NCI-H1930 (cell line): Measurements from ENCODE around the gene FBXW12.
"Not testable (repeated sequence)": the region's sequence is repeated elsewhere in the genome, so short reads cannot be mapped to it uniquely, and the experiment has no call there.

ENCODE experiments used
- DNase-seq, 2 experiments: peaks; one replicate each; lab custom pipeline; 2025; lab: John Stamatoyannopoulos, UW

The FBXW12 gene, protein sequence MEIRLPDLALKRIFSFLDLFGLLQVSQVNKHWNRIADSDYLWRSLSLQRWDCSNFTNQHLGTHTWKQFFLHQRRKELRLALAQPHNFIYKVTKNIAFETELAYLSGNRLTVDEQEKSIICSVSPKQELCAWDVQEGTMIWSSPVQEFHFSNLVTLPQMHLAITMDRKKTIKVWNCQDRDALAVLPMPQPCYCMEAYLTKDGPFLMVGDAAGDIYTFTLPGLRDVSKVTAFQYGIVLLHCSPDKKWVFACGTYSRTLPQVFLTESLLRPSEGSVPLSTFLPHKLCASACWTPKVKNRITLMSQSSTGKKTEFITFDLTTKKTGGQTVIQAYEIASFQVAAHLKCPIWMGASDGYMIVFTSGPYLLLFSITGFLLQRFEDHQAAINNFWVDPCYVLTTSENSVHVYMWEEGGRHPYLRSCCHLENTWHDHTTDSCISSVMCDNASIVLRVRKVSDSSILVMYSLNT

DNA sequence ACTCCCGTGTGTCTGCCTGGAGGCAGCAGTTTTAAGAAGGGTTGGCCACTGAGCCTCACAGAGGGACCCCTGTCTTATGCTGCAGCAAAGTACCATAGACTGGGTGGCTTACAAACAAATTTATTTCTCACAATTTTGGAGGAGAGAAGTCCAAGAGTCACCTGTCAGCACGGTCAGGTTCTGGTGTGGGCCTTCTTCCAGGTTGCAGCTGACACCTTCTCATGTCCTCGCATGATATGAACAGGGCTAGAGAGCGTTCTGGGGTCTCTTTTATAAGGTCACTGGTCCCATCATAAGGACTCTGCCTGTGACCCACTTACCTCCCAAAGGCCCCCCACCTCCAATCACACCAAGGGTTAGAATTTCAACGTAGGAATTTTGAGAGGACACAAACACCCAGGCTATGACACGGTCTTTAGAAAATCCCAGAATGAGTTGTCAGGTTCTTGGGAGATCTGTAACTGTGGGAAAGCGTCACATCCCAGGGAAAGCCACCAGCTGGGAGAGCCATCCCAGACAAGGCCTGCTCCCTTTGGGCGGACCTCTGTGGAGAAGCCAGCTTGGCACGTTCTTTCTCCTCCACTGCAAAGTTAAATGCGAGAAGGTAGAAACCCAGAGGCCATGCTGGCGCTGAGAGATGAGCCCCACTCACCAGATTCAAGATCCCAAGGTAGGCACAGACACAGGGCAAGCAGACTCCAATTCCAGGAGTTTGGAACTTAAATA, at the start of gene FBXW12:
FBXW12 (plus strand) TSS at position 569 of the 726 bp plus-strand sequence. CDS start 549 bp downstream, outside the sequence.
- DNase-seq, result no peak

DNA sequence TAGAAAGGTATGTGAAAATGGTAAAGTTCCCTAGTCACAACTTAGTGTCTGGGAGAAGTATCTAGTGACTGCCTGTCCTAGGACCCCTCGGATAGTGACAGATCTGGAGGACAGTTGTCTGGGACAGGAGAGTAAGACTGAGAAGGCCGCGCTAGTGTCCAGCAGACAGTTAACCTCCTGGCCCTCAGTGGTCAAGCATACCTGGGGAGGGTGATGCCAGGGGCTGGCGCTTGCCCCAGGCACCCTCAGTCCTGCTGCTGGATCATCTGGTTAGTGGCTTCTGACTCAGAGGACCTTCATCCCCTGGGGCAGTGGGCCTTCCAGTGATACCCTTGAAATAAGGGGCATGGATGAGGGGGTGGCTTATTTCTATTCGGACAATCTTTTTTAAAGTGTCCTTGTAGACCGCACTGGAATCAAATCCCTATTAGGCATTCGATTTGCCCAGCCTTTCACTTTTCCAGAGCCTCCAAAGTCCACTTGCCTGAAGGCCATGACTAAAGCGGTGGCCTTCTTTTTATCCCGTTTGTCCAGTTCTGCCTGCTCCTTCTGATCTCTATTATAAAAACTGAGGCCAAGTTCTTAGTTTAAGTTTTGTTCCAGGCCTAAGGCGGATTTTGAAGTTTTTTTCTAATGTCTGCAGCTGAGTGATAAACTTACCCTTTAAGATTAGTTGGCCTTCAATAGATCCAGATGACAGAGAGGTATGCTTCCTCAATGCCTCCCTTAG, 40.1 kb upstream of the FBXW12 start:
- DNase-seq, result not testable (repeated sequence)

DNA sequence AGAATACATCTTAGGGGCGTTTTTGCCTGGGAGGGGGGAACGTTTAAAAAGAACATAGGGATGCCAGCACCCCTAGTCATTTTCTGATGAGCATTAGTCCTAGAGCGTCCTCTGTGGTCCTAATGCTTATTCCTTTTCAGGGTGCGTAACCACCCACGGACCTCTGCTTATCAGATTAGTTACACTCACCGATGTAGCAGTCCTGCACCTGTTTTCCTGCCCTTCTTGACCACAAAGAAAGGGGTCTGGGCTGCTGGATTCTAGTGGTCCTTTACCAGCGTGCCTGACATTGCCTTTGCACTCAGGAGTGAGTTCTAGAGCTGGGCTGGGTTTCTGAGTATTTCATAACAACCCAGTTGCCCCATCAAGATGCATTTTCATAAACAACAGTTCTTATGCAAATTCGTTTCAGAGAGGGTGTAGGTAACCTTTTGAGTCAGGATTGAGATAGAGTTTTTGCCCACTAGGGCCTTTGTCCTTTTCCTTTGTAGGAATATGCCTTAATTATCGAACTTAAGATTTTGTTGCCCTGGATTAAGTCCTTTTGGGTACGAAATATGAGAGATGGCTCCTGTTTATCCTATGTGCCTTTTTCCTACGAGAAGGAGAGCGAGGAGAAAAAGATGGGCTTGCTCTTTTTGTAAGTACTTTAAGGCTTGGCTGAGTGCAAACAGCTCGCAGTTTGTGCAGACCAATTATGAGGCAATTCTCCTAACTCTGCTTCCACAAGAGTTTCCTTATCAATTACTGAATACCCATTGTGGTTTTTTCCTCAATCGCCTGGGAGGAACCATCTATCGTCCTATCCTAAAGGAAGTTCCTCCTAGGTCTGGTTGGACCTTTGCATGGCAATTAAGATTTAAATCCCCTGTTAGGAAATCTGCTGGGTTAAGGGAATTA, 38.4 kb upstream of the FBXW12 start, which contains the start of gene SPINK8:
SPINK8 (minus strand) TSS at position 316 of the 900 bp plus-strand sequence. CDS start 5,320 bp downstream, outside the sequence.
- DNase-seq, result not testable (repeated sequence)

DNA sequence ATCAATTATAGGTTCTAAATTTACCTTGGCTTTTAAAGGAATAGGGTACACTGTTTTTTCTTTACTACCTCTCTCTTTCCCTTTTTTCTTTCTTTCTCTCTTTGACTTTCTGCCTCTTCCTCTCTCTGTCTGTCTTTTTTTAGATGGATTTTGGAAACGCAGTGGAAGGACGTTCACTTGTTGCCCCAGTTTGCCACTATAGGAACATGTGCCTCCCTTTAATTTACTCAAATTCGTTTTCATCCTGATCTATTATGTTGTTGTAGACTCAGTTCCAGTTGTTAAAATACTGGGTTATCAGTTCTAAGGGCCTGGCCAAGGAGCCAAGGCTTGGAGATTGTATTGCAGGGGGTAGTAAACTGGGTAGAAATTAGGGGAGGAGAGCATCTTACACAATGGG, 37.4 kb upstream of the FBXW12 start:
- no peak for DNase-seq

DNA sequence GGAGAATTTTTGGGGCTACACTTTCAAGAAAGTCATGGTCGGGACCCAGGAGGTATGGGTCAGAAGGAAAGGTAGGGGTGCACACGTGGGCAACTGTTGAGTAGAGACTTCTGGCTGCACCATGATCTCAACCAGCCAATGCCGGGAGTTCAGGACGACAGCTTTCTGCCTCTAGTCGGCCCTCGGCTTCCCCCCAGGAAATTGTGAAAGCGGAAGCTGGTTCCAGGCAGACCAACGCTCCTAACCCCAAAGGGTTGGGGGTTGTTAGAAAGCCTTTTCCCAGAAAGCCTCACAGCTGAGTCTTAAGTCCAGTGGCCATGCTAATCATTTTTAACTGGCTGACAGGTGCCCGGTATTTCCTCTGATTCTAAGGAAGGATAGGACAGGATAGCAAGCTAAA, 36.7 kb upstream of the FBXW12 start:
- DNase-seq, result not testable (repeated sequence)

DNA sequence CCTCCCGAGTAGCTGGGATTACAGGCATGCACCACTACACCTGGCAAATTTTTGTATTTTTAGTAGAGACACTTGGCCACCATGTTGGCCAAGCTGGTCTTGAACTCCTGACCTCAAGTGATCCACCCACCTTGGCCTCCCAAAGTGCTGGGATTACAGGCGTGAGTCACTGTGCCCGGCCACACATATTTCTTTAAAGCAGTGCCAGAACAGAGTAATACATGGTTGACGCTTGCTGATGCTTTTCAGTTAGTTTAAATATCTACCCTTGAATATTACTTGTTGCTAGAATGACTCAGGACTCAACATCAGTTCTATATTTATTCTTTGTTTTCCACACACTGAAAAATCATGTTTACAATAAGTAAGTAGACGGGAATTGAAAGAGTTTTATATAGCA, 34.5 kb upstream of the FBXW12 start:
- not testable (repeated sequence) for DNase-seq

DNA sequence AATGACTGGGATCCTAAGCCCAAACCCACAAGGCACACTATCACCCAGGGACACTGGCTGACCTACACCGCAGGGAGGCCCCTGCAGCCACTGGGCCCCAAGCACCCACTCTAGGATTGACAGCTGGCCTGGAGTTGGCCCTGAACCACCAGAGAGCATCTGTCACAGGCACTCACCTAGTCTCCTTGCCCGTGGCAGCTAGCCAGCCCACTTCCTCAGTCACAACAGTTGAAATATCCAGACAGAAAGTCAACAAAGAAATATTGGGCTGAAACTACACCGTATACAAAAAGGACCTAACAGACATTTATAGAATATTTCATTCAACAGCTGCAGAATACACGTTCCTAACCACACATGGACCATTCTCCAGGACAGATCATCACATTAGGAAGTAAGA, 33.4 kb upstream of the FBXW12 start:
- DNase-seq, result no peak

DNA sequence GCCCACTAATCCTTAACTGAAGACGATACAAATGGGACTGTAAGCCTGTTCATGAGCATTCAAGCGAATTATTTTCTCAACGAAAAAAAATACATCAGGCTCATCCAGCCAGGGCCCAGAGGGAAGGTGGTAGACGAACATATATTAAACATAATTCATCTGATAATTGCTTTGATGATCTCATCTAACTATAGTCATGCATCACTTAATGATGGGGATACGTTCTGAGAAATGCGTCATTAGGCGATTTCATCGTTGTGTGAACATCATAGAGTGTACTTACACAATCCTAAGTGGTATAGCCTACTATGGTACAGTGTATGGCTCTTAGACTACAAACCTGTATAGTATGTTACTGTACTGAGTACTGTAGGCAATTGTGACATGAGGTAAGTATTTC, 28.6 kb upstream of the FBXW12 start:
- no peak for DNase-seq

DNA sequence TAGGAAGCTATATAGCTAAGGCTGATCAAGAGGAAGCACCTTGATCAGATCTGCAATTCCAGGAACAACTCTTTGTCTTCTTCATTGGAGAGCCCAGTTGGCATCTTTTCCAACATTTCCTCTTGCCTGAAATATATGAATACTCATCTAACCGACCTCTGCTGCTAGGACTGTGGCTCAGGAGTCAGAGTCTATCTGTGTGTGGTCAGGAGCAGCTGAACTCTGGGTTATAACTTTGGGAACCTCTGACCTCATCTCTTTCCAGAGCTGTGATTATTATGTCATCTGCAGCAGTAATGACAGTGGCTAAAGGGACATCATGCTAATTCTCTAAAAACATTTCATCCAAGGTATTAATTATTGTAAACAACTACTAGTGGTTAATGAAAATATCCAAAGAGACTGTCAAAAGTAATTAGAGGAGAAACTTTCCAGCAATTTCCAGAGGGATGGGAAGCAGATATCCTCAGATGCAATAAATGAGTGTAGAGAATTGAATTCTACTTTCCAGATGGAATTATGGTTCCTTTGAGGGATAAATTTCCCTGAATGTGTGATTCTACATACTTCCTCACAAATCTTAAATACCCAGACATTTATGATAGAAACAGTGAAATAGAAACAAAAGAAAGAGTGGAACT, 27.0 kb upstream of the FBXW12 start:
- no peak for DNase-seq

DNA sequence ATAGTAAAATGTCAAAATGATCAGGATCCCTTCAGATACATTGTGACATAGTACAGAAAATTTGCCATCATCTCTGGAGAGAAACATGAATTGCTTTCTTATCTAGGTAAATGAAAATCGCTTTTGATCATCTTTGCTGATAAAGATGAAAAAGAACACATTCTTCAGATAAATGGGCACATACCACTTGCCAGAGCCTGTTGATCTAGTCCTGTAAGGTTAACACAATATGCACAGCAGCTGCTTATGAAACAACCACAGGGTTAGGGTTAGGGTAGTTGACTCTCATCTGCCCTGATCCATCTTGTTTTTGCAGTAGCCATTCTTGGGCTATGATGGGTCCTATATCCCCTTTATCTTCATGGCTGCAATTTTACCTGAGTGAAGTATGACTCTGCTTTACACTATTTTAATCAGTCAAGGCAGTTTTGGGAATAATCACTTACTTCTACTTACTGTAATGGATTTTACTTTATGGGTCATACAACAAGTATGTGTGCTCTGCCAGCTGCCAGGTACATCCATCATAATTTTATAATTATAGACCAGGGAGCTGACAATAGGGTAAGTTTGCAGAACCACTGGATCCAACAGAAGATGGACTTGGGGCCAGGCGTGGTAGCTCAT, 26.0 kb upstream of the FBXW12 start:
- DNase-seq, result no peak

DNA sequence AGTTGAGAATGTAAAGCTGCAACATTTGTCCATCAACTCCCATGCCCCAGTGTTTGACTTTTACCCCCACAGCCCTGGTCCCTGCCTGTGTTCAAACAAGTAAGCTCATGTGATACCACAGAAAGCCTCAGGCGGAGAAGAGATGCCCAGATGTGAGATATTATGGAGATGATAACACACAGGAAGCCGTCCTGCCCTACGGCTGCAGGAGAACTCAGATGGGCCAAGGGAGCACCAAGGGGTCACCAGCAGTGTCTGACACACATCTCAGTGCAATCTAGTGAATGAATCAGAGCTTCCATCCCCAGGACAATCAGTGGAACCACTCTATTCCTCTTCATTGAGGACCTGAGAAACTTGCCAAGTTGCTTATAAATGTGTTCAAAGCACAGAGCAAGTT, 24.5 kb upstream of the FBXW12 start:
- no peak for DNase-seq

DNA sequence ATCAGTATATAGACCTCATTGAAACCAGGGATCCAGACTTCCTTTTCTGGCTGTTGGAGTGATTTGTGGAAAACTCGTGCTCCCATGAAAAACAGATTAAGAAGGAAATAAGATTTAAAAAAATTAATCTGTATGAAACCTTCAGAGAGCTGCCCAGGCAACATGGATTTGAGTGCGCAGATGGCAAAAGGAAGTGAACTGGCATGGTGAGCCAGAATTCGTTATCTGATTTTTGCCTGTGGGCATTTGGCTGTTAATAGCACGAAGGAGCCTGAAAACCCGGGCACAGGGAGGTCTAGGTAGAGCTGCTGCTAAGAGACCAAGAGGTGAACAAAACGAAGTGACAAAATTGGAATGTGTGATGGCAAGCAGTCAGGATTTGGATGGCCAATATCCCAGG, 19.5 kb upstream of the FBXW12 start:
- no peak for DNase-seq

DNA sequence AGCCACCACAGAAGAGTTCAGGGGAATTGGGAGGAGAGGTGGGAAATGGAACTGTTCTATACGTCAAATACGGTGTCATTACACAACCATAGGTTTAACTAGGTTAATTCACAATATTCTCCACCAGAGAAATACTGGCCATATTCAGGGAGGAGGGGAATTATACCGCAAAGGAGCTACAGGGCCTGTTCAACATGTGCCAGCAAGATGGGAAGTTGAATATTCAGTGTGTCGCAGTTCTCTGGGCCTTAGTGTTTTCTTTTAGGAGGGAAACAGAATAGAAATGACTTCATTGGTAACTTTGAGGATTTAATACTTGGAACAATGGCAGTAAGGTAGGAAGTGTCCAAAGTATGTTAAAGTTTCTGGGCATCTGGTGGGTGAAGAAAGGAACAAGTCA, 18.0 kb upstream of the FBXW12 start:
- DNase-seq, result no peak

DNA sequence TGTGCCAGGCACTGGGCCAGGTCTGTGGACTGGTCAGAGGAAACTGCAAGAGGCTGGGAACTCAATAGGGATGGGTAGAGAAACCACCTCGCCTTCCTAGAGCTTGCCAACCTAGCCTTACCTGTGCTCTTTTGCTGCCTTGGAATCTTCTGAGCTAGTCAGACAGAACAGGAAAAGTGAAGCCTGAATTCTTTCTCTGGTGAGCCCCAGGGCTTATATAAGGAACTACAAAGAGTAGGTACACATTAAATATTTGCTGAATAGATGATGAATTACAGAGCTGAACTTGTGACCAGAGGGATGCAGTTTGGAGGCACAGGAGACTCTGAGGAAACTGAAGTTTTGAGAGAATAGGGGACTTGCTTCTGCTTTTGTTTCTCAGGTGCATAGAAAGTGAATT, 15.6 kb upstream of the FBXW12 start:
- DNase-seq, result no peak

DNA sequence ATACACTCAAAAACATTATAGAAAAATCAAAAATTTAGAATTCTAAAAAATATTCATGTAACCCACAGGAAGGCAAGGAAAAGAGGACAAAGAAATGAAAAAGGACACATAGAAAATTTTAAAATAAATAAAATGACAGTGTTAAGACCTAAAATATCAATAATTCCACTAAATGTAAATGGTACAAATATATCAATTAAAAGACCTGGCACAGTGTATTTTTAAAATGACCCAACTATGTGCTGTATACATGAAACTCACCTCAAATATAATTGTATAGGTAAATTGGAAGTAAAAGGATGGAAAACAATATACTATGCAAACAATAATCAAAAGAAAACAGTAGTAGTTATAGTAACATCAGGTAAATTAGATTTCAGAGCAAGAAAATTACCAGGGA, 10.1 kb upstream of the FBXW12 start:
- no peak for DNase-seq

DNA sequence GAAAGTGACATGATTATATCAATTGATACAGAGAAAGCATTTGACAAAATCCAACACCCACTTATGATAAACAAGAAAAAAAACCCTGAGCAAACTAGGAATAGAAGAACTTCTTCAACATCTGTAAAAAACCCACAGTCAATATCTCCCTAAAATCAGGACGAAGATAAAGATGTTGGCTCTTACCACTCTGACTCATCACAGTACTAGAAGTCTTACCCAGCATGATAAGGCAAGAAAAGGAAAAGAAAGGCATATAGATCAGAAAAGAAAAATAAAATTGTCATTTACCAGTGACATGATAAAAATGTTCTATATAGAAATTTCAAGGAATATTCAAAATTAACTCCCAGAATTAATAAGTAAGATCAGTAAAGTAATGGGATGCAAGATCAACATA, 7.2 kb upstream of the FBXW12 start:
- DNase-seq, result no peak

DNA sequence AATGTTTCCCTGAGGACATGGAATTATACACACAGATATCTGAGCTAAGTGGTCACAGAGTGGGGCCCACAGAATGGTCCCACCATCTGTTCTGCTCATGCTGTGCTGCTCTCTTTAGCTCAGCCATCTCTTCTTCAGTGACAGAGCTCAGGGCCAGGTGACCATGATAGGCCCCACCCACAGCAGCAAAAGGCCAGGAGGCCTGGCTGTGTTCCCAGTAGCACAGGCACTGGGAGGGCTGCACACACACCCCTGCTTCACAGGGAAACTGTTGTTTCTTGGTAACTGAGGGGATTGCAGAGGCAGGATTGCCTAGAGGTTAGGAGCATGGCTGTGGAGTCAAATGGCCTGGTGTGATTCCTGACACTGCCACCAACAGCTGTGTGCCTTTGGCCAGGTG, 4.8 kb upstream of the FBXW12 start:
- DNase-seq, result no peak

DNA sequence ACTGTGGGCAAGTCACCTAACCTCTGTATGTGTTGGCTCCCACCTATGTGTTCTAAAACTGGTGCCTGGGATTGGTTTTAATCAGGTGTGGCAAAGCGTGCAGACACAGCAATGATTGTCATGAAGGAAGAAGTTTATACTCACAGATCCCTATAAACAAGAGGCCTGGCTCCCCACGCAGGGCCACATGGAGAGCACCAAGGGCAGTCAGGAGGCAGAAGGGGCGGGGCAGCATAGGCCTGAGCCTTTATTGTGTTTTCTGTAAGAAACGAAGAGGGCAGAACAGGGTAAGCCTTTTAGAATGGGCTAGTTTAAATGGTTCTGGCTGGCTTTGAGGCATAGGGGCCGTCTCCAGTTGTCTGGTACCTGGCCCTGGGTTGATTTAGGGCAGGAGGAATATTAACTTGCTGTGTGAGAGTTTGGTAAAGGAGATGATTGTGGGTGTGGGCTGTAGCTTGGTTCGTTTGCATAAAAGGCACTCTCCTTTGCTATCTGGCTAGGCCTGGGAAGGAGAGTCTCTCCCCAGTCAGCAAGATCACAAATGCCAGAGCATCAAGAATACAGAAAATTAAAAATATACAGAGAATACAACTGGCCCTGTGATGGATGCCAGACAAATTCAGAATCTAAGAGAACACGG, 2.2 kb upstream of the FBXW12 start:
- no peak for DNase-seq

DNA sequence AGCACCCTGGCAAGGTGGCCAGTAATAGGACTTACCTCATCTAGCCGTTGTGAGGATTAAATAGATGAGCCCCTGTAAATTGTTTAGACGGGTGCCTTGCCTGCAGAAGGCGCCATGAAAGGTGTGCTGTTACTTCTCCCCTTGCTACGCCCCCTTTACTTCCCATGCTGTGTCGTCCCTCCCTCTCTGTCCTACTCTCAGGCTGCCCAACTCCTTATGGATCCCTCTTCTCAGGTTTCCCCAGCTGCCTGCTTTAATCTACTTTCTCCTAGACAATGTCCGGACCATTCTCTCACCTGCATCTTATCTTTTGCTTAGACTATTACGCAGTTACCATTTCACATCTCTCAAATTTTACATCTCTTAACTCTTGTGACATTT, 1.7 kb upstream of the FBXW12 start:
- no peak for DNase-seq

DNA sequence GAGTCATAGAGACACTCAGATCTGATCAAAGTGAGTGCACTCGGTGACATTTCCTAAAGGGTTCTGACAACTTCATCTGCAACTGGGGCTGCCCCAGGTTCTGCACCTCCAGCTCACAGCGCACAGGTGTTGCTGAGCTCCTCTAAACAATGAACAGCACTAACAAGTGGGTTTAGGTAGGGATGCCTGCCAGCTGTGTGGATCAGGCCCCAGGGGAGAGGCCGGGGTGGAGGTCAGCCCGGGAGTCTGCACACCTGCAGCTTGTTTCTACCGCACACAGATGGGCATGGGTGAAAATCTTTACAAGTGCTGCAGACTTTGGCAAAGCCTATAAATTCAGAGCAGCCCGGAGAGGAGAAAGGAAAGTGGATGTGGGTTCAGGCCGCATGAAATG, 355 bp downstream of the FBXW12 start:
- DNase-seq, result no peak
